Measurements from ENCODE around the gene PPP6R1. TPM values are rescaled to one million over a fixed set of nuclear protein-coding genes. Genes with fewer than 3 reads are reported as not detected.
A peak's percentile ranks its signal among the peaks of the same experiment; 100 is the strongest.

Gene PPP6R1
- total RNA-seq, 1 donor from 2014 or later = 47.4 TPM

DNA sequence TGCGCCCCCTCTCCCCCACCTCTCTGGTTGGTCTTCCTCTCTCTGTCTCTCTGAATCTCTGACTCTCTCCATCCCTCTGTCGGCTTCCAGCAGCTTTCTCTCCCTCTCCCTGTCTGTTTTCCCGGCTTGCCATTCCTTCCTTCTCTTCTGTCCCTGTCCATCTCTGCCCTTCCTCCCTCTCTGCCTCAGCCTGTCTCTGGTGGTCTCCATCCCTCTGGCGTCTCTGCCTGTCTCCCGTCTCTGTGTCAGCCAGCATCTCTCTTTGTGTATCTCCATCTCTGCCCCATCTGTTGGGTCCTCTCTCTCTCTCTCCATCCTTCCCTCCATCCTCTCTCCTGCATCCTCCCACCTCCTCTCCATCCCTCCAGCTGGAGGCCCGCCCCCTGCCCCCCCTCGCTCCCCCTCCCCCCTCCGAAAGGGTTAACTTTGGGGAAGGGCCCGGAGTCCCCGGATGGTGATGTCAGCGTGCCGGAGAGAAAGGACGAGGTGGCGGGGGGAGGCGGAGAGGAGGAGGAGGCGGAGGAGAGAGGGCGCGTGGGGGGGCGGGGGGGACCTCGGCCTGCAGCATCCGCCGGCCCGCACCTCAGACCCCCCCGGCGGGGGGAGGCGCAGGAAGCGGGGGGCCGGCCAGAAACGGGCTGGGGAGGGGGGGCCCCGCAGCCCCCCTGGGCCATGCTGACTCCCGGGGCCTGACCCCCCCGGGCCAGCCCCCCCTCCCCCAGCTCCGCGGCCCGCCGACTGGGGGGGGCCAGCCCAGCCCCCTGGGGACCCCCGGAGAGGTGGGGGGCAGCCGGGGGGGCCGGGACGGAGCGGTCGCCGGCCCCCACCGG lies 24.9 kb upstream of the PPP6R1 start, which contains the start of gene BRSK1:
Gene BRSK1, plus strand, starts transcription at position 450 of the 830 bp plus-strand sequence. CDS start 446 bp downstream, outside the sequence.
- no peak for ATAC-seq

DNA sequence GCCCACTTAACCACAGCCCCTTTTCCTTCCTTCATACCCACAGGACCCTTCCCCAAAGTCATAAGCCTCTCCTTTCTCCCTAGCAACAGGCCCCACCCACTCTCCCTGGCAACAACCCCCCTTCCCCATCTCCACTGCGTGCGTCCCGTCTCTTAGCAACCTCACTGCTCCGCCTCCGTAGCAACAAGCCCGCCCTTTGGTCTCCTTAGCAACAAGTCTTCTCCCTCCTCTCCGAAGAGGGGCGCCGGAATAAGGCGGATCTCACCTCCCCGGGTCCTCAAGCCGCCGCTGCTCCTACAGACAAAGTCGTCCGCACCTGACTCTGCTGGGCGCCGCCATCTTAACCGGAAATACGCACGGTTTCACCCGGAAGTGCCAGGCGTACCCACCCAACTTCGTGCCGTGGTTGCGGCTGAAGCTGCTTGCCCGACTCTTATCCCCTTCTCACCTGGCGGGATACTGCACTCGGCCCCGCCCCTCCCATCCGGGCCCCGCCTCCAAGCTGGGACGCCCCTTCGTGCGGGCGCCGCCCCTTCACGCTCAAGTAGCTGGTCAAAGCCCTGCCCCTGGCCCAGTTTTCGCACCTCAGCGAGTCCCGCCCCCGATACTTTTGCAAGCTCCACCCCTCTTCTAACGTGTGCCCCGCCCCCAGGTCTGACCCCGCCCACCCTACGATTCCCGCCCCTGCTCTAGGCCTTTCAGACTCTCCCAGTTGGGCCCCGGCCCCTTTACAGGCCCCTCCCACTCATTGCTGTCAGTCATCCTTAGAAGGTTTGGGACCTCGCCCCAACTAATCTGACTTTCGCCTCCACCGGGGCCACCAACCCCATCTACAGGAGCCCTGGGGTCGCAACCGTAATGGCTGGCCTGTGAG lies 21.2 kb upstream of the PPP6R1 start, which contains the start of gene HSPBP1:
Gene HSPBP1, minus strand, starts transcription at position 341 of the 874 bp plus-strand sequence. CDS start 502 bp downstream, outside the sequence.
- ATAC-seq = peak; percentile 93

DNA sequence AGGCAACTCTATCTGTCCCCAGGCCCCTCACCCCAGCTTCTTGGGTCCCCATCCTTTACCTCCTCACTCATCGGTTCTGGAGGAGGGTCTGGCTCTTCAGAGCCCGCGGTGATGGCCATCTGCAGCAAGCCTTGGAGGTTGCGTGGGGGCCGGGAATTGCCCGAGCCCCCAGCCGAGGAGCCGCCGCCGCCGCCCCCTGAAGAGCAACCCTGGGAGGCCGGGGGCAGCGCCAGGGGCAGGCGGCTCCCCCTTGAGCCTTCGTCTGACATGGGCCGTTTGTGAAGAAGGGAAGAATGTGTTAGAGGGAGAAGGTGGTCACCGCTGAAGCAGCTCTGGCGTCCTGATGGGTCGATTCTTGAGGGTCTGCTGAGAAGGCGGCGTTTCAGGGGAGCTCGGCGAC lies 20.5 kb upstream of the PPP6R1 start:
- no peak for ATAC-seq

DNA sequence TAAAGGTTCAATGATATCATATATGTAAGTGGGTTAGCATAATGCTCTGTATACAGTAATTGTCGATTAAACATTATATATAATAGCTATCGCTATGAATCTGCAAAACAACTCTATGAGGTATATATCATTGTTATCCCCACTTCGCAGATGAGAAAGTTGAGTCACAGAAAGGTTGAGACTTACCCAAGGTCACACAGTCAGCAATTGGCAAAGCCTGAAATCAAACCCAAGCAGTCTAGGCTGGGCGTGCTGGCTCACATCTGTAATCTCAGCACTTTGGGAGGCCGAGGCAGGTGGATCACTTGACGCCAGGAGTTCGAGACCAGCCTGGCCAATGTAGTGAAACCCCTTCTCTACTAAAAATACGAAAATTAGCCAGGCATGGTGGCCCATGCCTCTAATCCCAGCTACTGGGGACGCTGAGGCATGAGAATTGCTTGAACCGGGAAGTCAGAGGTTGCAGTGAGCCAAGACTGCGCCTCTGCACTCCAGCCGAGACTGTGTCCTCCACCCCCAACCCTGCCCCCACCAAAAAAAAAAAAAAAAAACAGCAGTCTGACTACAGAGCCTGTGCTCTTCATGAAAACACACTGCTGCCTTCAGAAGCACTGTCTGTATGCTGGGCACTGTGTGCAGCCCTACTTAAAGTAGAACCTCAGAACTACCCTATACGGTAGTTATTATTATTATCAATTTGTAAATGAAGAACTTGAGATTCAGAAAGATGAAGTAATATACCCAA lies 19.7 kb upstream of the PPP6R1 start:
- no peak for ATAC-seq

DNA sequence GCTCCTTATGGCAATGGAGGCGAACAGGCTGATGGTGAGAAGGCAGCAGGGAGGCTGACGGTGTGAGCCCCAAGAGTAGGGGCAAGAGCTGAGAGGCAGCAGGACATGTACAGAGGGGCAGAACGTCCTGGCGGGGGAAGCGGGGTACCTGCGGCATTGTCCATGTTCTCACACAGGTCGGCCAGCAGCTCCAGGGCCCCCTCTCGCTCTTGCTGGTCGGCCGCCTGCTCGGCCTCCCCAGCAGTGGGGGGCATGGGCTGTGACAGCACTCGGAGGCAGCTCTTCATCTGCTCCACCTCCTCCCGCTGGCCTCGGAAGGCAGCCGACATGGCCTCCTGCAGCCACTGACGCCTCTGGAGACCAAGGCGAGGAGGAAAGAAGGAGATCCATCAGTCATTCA lies 18.7 kb upstream of the PPP6R1 start:
- no peak for ATAC-seq

DNA sequence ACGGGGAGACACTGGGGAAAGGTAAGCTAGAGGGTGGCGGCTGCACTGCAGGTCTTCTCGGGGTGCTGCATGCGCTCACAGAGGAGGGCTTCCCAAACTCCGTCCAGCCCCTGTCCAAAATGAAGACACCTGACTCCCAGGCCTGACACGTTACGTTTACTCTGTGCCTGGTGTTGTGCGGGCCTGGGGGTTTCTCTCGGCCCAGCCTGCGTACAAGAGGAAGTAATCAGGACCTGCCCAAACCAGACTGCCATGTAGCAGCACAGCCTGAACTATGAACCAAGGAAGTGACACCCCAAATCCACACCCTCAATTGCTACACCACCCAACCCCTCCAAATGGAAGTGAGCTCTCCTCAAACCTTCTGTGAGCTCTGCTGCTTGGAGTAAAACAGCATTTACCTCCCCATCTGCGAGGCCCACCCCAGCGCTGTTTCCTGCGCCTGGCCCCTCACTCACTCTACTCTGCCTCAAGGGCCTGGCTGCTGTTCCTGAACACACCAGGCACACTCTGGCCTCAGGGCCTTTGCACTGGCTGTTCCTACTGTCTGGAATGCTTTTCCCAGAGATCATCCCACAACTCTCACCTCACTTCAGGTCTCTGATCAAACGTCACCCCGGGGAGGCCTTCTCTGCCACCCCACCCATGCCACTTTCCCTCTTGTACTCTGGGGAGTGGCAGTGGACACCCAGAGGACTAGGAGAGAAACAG lies 18.1 kb upstream of the PPP6R1 start:
- ATAC-seq = peak; percentile 16

DNA sequence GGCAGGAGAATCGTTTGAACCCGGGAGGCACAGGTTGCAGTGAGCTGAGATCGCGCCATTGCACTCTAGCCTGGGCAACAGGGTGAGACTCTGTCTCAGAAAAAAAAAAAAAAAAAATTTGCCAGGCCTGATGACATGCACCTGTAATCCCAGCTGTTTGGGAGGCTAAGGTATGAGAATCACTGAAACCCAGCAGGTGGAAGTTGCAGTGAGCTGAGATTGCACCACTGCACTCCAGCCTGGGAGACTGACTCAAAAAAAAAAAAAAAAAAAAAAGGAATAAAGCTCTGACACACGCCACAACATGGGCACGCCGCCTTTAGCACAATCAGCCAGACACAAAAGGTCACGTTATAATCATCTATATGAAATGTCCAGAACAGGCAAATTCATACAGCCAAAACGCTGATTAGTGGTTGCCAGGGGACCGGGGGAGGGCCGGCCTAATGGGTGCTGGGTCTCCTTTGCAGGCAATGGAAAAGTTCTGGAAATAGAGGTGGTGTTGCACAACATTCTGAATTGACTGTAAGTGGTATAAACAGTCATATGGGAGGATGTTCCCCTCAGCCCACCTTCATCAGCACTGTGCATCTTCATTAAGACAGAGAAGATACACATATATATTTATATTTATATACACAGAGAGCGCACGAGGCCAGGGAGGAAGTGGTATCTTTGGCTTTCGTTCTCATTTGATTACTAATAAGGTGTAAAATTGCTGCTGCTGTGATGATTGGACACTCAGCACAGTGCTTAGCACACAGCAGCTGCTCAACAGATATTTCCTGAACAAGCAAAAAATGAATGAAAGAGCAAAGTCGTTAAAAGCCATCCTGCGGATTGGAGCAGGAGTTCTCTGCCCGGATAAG lies 17.3 kb upstream of the PPP6R1 start:
- no peak for ATAC-seq

DNA sequence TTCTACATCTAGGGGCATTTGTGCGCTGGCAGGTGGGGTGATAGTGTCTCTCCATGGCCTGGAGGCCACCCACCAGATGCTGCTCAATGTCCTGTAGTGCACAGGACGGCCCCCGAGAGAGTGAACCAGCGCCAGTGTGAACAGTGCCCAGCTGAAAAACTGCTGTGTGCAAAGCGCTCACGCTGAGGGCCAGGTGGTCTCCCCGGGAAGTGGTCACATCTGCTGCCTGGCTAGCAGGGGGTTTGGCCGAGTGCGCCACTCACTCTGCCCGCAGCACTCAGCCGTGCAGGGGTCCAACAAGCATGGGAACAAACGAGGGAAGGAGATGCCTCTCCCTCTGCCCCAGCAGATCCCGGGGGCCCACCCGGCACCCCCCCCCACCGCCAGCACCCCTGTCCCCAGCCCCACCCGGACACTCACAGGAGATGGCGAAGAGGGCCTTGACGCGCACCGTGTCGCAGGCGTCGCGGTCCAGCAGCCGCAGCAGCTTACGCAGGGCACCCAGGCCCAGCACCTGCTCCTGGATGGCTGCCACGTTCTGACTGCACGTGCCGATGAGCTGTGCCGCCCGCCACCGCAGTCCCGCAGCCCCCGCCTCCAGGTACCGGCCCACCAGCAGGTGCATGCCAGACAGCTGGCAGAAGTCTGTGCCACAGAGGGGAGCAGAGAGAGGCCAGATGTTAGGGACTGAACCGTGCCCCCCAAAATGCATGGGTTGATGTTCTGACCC lies 15.3 kb upstream of the PPP6R1 start:
- no peak for ATAC-seq

DNA sequence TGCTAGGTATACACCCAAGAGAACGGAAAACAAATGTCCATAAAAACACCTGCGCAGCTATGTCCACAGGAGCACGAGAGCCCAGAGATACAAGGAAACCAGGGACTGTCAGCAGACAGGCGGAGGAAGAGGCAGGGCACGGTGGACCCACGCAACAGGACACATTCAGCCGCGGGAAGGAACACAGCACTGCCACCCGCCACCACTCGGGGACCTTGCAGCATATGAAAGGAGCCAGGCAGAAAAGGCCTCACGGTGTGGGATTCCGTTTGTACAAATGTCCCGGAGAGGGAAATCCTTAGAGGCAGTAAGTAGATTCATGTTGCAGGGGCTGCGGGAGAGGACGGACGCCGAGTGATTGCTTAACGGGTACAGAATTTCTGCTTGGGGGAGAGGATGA lies 13.3 kb upstream of the PPP6R1 start:
- no peak for ATAC-seq

DNA sequence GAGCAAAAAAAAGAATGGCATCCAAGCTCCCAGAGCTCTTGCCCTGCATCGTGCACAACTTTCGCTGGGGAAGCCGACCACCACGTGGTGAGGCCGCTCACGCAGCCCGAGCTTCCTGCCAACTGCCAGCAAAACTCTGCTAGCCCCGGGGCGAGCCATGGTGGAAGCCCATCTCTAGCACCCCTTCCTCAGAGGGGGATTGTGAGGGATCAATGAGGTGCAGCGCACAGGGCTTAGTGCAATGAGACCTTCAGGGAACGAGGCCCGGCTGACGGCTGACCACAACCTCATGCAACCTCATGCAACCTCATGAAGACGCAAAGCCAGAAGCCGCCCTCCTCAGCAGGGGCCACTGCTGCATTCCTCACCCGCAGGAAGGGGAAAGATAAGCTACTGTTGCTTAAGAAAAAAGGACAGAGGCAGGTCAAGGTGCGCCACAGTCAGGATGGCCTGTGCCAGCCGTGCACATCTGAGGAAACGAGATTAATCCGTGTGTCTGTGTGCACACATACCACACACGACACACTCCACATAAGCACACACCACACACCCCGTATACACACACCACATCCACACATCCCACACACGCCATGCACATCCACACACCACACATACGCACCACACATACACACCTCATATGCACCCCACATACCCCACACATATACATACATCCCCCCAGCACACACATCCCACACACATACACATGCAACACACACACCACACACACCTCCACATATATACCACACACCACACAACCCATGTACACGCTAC lies 11.5 kb upstream of the PPP6R1 start:
- peak; percentile 24 for ATAC-seq

DNA sequence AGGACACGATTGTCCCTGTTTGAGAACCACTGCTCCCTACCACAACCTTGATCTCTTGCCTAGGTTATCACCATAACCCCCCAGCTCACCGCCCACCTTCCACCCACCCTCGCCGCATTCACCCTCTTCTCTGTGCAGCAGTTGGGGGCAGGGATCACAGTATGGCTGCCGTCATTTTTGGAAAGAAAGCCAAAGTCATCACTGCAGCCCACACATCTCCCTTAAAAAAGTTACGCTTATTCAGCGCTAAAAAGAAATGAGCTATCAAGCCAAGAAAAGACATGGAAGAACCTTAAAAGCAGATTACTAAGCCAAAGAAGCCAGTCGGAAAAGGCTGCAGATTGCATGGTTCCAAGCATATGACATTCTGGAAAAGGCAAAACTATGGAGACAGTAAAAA lies 10.5 kb upstream of the PPP6R1 start:
- ATAC-seq = no peak

DNA sequence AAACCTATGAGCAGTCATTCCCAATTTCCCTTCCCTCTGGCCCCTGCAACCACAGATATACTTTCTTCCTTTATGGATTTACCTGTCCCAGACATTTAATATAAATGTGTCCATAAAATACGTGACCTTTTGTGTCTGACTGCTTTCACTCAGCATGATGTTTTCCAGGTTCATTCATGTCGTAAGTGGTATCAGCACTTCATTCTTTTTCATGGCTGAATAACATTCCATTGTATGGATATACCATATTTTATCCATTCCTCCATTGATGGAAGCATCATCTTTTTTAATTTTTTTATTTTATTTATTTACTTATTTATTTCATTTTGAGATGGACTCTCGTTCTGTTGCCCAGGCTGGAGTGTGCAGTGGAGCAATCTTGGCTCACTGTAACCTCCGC lies 8.0 kb upstream of the PPP6R1 start:
- no peak for ATAC-seq

DNA sequence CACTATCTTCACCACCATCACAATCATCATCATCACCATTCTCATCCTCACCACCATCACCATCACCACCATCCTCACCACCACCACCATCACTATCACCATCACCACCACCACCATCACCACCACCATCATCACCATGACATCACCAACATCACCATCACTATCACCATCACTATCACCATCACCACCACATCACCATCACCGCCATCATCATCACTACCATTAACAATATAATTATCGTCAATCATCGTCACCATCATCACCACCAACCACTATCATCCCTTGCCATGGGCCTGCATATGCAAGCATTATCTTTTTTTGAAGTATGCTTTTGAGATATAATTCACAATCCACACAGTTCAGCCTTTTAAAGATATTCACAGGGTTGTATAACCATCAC lies 7.6 kb upstream of the PPP6R1 start:
- ATAC-seq = no peak

DNA sequence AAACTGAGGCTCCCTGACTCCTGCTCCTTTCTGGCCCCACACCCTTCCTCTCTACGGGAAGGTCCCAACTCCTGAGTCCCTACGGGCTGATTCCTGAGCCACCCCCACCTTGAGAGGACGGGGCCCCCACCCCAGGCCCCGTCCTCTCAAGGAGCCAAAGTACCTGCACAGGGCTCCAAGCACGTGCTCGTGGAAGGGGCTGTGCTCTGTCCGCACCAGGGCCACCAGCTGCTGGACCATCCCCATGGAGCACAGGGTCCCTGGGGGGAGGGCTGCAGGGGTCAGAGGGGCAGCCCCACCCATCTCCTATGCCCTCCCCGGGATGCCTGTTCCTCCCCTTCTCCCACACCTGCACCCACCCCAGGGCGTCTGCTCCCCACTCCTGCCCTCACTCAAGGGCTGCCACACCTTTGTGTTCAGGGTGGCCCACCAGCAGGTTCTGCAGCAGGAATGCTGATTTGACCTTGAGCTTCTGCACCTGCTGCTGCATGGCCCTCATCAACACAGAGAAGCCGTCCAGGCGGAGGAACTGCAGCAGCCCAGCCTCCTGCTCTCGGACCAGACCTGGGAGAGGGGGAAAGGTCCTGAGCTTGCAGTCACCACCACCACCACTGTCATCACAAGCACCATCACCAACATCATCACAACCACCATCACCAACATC lies 7.0 kb upstream of the PPP6R1 start:
- no peak for ATAC-seq

DNA sequence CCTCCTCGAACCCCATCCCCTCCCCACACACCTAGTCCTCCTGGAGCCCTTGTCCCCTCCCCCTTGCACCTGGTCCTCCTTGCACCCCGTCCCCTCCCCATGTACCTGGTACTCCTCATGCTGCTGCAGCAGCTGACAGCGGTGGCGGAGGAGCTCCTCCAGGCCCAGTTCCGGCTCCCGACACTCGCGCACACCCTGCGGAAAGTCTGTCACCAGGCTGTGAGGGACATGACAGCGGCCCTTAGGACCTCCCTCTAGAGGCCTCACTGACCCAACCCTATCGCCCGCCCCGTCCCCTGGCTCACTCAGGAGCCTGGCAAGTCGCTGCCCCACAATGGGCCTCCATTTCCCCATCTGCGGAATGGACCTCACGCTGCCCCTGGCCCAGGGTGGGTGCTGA lies 6.4 kb upstream of the PPP6R1 start:
- ATAC-seq = peak; percentile 9

DNA sequence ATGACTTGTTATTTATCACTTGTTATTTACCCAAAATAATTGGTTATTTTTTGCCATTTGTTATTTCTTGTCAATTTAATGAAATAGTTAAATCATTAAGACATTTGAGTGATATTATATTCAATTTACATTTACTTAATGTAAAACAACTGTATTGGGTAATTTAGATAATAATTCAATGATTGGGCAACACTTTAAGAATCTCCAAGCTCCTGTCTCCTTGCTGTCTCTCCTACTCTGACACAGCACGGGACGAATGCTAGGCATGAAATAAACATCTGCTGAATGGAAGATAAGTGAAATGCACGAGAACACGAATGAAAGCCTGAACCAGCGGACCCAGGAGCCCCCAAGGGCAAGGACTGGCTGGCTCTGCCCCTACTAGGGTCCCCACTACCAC lies 5.7 kb upstream of the PPP6R1 start:
- ATAC-seq = no peak

DNA sequence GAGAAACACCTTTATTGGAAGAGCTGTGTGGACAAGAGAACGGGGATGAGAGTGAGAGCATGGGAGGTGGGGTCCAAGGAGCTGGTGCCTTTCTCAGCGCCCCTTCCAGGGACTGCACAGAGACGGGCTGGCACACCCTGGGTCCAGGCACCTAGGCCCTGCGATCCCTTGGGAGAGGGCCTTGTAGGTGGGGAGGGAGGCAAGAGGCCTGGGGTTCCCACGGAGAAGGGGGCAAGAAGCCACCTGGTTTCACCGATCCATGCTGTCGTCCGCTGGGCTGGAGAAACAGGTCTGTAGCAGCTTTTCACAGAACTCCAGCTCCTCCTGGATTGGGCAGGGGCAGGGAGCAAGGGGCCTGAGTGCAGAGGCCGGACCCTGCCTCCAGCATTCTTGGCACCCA lies 3.5 kb upstream of the PPP6R1 start:
- ATAC-seq = no peak

DNA sequence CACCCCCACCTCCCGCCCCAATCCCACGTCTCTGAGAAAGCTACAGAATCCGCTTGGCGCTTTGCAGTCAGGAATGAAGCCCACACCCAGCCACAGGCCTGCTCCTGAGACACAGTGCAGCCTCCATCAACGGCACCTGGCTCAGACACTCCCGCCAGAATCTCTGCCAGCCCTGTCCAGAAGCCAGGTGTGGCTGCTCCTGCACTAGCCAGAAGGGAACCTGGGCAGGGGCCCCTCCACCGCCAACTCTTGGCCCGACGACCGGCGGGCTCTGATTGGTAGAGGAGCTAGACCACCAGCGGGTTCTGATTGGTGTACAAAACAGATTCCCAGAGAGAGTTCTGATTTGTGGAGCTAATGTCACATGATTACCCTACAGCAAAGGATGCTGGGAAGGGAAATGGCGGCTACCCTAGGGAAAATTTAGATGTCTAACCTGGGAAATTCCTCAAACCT lies 2.9 kb upstream of the PPP6R1 start:
- no peak for ATAC-seq
